Measurements from ENCODE around the gene BOLA2B. TPM values are rescaled to one million over a fixed set of nuclear protein-coding genes. Genes with fewer than 3 reads are reported as not detected.

BOLA2B gene
- polyA plus RNA-seq, 1 donor from 2014 or later = 487 TPM

DNA sequence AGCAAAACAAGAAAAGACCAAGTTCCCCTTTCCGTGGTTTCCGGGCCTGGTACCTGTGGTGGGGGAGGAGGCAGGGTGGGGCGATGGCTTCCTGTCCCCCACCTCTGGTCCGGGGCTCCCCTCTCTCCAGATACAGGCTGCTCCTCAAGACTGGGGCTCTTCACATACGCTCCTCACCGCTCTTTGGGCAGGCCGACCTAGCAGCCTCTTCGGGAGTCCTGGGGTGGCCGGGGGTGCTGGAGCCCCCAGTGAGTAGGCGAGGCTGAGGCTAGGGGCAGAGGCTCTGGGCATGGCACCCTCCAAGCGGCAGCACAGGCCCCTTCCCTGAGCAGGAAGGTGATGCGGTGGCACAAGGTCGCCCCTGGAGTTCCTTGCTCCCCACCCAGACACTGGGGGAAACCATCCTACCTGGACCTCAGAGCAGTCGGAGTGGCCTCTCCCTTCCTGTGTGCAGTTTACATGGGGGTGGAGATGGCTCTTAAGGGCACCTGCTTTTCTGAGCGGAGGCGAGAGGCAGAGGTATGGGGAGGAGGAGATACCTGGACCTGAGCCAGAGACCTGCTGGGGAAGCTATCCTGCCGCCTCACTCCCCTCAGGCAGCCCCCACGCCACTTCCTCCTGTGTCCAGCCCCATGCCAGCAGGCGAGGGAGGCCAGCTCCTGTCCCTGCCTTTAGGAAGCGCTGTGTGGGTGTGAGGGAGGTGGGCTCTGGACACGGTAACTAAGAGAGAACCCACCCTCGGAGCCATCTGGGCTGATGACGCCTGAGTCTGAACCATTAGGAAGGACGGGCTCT lies 9.2 kb downstream of the BOLA2B start:
- Histone ChIP-seq H2AFZ (ENCODE audit: low read depth, low read length) (peak overlapping the region; percentile 21), H3F3A (ENCODE audit: insufficient read depth, low read length, poor library complexity, severe bottlenecking) (no peaks in the 10 kb centered on the region), H3K4me2 (ENCODE audit: low read length) (peak overlapping the region; percentile 63), H3K9me3 (ENCODE audit: low read length) (no peaks in the 10 kb centered on the region), H3K9me2 (ENCODE audit: insufficient read depth, low read length) (no peaks in the 10 kb centered on the region), H4K20me1 (ENCODE audit: insufficient read depth) (no peaks in the 10 kb centered on the region), H3K9ac (ENCODE audit: low read length) (peak overlapping the region; percentile 84), H3K27me3 (ENCODE audit: insufficient read depth, low read depth, low read length) (no peaks in the 10 kb centered on the region), H3K79me2 (replicated peaks; ENCODE audit: insufficient read depth, low read length) (peaks cover 9% of the 10 kb centered on the region), H3K4me3 (ENCODE audit: low read length) (peak overlapping the region; percentile 92), H3K27ac (ENCODE audit: low read length) (peak overlapping the region; percentile 47), H3K36me3 (ENCODE audit: insufficient read depth, low read length) (no peaks in the 10 kb centered on the region)
- TF ChIP-seq RAD21 (conservative IDR thresholded peaks at IDR 0.05) (no peak), MXI1 (conservative IDR thresholded peaks at IDR 0.05; ENCODE audit: poor library complexity, severe bottlenecking) (no peak), EP300 (conservative IDR thresholded peaks at IDR 0.05; ENCODE audit: poor library complexity, severe bottlenecking) (no peak), SMC3 (conservative IDR thresholded peaks at IDR 0.05; ENCODE audit: poor library complexity) (no peak), POLR2AphosphoS5 (IDR thresholded peaks at IDR 0.05) (no peak), EZH2 (IDR thresholded peaks at IDR 0.05; ENCODE audit: borderline replicate concordance, insufficient read depth, low read length, poor library complexity, severe bottlenecking) (no peak), TAF1 (IDR thresholded peaks at IDR 0.05; ENCODE audit: low read depth) (no peak)
- TF ChIP-seq, protein P1, sequence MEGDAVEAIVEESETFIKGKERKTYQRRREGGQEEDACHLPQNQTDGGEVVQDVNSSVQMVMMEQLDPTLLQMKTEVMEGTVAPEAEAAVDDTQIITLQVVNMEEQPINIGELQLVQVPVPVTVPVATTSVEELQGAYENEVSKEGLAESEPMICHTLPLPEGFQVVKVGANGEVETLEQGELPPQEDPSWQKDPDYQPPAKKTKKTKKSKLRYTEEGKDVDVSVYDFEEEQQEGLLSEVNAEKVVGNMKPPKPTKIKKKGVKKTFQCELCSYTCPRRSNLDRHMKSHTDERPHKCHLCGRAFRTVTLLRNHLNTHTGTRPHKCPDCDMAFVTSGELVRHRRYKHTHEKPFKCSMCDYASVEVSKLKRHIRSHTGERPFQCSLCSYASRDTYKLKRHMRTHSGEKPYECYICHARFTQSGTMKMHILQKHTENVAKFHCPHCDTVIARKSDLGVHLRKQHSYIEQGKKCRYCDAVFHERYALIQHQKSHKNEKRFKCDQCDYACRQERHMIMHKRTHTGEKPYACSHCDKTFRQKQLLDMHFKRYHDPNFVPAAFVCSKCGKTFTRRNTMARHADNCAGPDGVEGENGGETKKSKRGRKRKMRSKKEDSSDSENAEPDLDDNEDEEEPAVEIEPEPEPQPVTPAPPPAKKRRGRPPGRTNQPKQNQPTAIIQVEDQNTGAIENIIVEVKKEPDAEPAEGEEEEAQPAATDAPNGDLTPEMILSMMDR (IDR thresholded peaks at IDR 0.05; ENCODE audit: poor library complexity, severe bottlenecking) = no peak
- TF ChIP-seq, protein P2, sequence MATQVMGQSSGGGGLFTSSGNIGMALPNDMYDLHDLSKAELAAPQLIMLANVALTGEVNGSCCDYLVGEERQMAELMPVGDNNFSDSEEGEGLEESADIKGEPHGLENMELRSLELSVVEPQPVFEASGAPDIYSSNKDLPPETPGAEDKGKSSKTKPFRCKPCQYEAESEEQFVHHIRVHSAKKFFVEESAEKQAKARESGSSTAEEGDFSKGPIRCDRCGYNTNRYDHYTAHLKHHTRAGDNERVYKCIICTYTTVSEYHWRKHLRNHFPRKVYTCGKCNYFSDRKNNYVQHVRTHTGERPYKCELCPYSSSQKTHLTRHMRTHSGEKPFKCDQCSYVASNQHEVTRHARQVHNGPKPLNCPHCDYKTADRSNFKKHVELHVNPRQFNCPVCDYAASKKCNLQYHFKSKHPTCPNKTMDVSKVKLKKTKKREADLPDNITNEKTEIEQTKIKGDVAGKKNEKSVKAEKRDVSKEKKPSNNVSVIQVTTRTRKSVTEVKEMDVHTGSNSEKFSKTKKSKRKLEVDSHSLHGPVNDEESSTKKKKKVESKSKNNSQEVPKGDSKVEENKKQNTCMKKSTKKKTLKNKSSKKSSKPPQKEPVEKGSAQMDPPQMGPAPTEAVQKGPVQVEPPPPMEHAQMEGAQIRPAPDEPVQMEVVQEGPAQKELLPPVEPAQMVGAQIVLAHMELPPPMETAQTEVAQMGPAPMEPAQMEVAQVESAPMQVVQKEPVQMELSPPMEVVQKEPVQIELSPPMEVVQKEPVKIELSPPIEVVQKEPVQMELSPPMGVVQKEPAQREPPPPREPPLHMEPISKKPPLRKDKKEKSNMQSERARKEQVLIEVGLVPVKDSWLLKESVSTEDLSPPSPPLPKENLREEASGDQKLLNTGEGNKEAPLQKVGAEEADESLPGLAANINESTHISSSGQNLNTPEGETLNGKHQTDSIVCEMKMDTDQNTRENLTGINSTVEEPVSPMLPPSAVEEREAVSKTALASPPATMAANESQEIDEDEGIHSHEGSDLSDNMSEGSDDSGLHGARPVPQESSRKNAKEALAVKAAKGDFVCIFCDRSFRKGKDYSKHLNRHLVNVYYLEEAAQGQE (IDR thresholded peaks at IDR 0.05; ENCODE audit: borderline replicate concordance) = no peak

DNA sequence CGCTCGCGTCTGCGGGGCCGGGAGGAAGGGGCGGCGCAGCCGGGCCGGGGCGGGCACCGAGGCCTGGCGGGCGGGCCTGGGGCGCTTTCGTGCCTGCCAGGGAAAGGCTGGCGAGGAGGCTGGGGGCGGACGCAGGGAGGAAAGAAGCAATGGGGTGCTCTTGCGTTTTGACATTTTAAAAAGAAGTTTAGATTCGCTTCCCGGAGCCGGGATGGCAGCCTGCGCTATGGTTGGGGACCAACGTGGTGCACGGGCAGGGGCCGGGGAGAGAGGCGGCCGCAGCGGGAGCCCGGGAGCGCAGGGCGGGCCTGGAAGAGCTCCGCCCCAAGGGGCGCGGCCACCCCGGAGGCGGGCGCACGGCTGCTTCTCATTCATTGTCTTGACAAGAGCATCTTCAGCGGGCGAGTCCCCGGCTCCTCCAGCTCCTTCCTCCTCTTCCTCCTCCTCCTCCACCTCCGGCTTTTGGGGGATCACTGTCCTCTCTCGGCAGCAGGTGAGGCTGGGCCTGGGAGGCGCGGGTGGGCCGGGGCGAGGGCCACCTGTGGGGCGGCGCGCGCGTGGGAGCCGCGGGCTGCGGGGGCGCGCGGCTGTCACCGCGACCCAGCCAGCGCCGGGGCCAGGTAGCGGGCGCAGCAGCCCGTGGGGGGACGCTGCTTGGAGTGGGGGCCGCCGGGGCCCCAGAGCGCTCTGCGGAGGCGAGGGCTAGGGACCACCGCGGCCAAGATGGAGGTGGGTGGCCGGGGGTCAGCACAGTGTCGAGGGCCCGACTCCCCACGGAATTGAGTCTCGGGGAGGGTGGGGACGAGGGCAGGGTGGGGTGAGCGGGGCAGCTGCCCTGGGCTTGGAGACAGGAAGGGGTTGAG lies 10.0 kb downstream of the BOLA2B start, which contains the start of gene CORO1A:
CORO1A (plus strand) TSS at position 370 of the 863 bp plus-strand sequence. CDS start 1,608 bp downstream, outside the sequence.
- H3K36me3 ChIP-seq (ENCODE audit: insufficient read depth, low read length) = no peaks in the 10 kb centered on the region
- no peaks in the 10 kb centered on the region for H4K20me1 ChIP-seq (ENCODE audit: insufficient read depth)
- TF ChIP-seq EZH2 (IDR thresholded peaks at IDR 0.05; ENCODE audit: borderline replicate concordance, insufficient read depth, low read length, poor library complexity, severe bottlenecking) (no peak), EP300 (conservative IDR thresholded peaks at IDR 0.05; ENCODE audit: poor library complexity, severe bottlenecking) (peak; percentile 43), SMC3 (conservative IDR thresholded peaks at IDR 0.05; ENCODE audit: poor library complexity) (peak; percentile 37), RAD21 (conservative IDR thresholded peaks at IDR 0.05) (peak; percentile 41), TAF1 (IDR thresholded peaks at IDR 0.05; ENCODE audit: low read depth) (peak; percentile 63), MXI1 (conservative IDR thresholded peaks at IDR 0.05; ENCODE audit: poor library complexity, severe bottlenecking) (peak; percentile 78), POLR2AphosphoS5 (IDR thresholded peaks at IDR 0.05) (peak; percentile 65)
- TF ChIP-seq, protein P1 (IDR thresholded peaks at IDR 0.05; ENCODE audit: poor library complexity, severe bottlenecking) = peak; percentile 15
- TF ChIP-seq, protein P2 (IDR thresholded peaks at IDR 0.05; ENCODE audit: borderline replicate concordance) = peak; percentile 58
- H3K79me2 ChIP-seq (replicated peaks; ENCODE audit: insufficient read depth, low read length) = peaks cover 9% of the 10 kb centered on the region
- peak within 1 kb of the TSS; percentile 92 for H3K4me3 ChIP-seq (ENCODE audit: low read length)
- no peaks in the 10 kb centered on the region for H3K9me2 ChIP-seq (ENCODE audit: insufficient read depth, low read length)
- no peaks in the 10 kb centered on the region for H3F3A ChIP-seq (ENCODE audit: insufficient read depth, low read length, poor library complexity, severe bottlenecking)
- H3K27ac ChIP-seq (ENCODE audit: low read length) = peak within 1 kb of the TSS; percentile 51
- H3K9me3 ChIP-seq (ENCODE audit: low read length) = no peaks in the 10 kb centered on the region
- peak within 1 kb of the TSS; percentile 51 for H2AFZ ChIP-seq (ENCODE audit: low read depth, low read length)
- peak within 1 kb of the TSS; percentile 63 for H3K4me2 ChIP-seq (ENCODE audit: low read length)
- peak within 1 kb of the TSS; percentile 84 for H3K9ac ChIP-seq (ENCODE audit: low read length)
- H3K27me3 ChIP-seq (ENCODE audit: insufficient read depth, low read depth, low read length) = no peaks in the 10 kb centered on the region

Data from neural cell (in vitro differentiated cells).